Activated CD8-positive, alpha-beta memory T cell treated with anti-CD3 and anti-CD28 coated beads, Interleukin-2, amount 50 U/mL, for 24 hours (primary cell): ENCODE data around the gene GUK1.
"Not testable (repeated sequence)": the region's sequence is repeated elsewhere in the genome, so short reads cannot be mapped to it uniquely, and the experiment has no call there.

Experiments used
- DNase-seq: peaks from one replicate; pipeline ENCODE4 v3.0.0-alpha.2; 2020; ENCODE audit errors: extremely low read depth

Gene GUK1

DNA sequence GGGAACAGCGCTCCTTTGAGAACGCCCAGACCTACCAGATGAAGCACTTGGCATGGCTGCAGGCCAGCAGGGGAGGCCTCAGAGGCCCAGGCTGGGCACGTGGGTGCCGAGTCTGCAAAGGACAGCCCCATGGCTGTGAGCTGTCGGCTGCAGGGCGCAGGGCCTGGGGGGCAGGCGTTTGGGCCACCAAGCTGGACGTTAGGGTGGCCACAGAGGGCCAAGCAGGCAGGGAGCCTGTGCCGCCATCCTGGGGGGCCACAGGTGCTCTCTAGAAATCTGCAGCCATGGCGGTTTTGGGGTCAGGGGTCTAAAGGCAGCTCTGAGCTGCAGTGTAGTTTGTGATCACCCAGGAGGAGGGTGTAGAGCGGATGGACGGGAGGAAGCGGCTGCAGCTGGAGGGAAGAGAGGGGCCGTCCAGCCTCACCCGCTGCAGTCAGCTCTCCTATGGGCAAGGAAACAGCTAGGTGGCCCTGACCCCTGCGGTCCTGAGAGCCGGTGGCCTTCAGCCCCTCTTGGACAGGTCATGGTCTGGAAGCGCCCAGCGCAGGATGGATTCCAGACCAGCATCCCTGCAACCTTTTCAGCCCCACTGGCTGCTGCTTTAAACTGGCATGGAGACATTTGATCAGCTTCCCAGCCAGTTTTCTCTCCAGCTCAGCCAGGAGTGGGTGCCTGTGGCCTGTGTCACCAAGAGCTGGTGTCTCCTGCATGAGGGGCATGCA, 36.5 kb downstream of the GUK1 start:
- no peak for DNase-seq

DNA sequence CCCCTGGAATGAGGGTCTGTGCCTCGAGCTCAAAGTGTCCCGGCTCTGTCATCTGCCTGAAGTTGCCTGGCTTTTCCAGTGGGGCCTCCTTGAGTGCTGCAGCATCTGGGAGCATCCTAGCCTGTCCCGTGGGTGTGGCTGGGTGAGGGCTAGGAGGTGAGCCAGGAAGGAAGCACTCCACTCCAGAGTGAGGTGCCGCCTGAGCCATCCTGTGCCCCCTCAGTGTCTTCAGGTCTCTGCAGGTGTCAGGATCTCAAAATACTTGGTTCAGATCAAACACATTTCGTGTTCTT, 37.0 kb downstream of the GUK1 start:
- no peak for DNase-seq

DNA sequence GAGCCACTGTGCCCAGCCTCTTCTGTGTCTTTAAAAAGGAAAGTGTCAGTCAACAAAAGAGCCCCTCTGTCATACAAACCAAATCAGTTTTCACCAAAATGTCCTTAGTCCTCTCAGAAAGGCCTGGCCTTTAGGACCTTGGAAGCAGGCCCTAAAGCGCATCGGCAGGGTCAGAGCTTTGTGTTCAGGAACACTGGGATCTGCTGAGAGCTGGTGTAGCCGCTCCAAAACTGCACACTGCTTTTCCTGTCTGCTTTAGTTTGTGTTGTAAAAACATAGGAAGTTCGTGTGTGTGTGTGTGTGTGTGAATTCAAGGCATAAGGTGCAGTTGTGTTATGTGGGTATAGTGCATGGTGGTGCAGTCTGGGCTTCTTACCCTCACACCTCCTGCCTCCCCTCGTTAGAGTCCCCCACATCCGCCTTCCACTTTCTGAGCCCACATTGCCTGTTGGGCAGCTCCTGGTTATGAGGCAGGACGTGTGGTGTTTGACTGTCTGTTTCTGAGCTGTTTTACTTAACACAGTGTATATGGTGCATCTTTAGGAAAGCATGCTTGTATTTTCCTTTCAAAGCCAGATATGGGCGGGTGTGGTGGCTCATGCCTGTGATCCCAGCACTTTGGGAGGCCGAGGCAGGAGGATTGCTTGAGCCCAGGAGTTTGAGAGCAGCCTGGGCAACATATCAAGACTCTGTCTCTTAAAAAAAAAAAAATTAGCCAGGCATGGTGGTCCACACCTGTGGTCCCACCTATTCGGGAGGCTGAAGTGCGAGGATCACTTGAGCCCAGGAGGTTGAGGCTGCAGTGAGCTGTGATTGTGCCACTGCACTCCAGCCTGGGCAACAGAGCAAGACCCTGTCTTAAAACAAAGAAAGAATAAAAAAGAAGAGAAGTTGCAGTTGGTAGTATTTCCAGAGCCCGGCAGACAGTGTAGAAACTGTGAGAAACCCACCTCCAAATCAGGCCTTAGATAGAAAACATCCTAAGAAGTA, 37.9 kb downstream of the GUK1 start:
- DNase-seq: no peak

DNA sequence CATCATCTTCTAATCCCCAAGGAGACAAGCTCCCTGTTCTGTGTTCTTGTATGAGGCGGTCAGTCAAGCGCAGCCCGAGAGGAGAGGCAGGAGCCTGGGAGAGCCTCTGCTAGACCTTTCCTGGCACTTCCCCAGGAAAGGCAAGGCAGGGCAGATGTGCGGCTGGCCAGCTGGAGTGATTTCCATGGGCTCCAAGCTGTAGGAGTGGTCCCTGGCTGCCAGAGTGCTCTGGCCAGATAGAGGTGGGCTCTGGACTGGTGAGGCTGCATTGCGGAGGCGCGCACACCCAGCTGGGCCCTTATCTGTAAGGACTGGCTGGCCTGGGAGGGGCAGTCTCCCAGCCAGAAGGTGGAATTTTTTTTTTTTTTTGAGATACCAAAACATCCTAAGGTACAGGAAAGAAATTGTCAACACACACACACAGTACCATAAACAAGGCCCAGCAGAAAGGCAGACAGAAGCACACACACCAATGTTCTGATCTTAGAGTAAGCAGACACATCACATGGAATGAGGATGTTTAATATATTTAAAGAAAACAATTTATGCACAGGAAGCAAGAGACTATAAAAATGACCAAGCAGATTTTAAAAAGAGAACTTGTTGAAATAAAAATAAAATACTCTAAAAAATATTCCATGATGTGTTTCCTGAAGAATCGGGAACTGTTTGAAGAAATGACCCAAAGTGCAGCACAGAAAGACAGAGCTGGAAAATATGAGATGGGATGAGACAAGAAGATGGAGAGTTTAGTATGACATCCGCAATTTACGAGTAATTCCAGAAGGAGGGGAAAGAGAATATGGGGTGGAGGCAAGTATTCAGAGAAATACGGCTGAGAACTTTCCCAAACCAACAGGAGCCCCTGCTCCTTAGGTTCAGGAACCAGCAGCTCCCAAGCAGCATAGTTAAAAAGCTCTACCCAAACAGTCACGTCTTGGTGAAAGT, 38.9 kb downstream of the GUK1 start:
- no peak for DNase-seq

DNA sequence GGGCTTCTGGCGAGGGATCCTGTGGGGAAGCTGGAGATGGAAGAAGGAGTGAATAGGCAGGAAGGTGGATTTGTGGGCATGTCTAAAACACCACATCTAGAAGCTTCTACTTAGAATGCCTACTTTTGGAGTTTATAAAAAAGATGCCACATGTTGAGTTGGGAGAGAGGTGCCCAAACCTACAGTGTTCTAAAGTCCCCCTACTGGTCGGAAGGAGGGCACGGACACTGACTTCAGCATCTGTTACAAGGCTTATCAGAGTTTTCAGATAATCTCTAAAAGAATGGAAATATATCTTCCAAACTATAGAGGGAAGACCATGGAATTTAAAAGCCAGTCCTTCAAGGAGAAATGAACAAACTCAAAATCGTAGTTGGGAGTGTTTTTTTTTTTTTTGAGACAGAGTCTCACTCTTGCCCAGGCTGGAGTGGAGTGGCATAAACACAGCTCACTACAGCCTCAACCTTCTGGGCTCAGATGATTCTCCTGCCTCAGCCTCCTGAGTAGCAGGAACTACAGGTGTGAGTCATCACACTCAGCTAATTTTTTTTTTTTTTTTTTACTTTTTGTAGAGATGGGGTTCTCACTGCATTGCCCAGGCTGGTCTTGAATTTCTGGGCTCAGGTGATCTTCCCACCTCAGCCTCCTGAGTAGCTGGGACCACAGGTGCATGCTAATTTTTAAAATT, 40.3 kb downstream of the GUK1 start:
- no peak for DNase-seq

DNA sequence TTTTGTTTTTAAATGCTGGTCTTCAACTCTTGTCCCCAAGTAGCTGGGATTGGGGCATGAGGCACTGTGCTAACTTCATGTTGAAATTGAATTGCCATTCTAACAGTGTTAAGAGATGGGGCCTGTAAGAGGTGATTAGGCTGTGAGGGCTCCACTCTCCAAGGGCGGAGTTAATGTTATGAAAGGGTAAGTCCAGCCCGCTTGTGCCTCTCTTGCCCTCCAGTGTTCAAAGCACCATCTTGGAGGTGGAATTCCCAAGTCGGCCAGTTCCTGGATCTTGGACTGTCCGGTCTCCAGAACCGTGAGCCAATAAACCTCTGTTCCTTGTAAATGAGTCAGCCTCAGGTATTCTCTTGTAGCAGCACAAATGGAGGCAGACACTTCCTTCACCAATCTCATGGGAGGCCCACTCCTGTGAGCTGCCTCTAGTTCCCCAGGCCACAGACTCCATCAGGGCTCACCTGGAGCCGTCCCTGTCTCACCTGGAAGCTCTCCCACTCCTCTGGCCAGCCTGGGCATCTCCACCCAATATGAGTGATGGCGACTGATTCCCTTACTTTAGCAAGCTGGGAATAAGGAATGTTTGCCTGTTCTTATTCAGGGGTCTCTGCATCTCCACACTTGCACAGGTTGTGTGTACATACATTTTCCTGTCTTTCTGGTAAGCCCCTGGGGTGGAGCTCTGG, 41.0 kb downstream of the GUK1 start:
- DNase-seq: no peak

DNA sequence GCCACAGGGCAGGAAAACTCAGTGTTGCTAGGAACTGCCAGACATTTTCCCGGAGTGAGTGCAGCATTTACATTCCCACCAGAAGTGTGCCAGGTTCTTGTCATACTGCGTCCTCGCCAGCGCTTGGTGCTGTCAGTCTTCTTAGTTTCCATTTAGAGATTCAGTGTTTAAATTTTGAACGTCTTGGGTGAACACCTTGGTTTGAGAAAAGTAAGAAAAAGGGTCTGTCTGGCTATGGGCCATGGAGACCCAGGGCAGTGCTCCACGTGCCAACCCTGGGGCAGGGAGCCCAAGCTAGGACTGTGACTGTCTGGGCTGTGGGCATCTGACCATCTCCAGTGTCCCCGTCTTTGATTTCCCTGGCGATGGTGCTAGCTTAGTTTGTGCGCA, 41.6 kb downstream of the GUK1 start:
- DNase-seq: no peak

DNA sequence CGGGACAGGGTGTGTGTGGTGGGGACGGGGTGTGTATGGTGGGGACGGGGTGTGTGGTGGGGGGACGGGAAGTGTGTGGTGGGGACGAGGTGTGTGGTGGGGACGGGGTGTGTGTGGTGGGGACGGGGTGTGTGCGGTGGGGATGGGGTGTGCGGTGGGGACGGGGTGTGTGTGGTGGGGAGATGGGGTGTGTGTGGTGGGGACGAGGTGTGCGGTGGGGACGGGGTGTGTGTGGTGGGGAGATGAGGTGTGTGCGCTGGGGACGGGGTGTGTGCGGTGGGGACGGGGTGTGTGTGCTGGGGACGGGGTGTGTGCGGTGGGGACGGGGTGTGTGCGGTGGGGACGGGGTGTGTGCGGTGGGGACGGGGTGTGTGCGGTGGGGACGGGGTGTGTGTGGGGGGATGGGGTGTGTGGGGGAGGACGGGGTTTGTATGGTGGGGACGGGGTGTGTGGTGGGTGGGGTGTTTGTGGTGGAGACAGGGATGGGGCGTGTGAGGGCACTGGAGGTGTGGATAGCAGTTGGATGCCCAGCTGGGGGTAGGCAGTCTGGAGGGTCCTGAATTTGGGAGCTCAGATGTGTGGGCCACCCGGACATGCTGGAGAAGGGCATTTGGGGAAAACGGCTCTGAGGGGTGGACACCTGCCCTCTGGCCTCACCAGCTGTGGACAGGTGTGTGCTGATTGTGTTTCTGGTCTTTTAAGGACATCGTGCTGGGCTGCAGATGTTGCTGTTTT, 42.4 kb downstream of the GUK1 start:
- no peak for DNase-seq

DNA sequence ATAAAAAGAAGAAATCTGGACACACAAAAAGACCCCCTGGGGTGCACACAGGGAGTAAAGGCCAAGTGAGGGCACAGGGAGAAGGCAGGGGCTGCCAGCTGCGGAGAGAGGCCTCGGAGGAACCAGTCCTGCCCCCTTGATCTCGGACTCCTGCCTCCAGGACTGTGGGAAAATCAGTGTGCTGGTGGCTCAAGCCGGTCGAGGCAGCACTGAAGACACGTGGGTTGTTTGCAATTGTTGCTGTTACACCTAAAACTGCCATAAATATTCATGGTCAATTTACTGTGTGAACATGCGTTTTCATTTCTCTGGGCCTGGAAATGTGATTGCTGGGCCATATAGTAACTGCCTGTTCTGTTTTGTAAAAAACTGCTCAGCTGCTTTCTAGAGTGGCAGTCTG, 44.1 kb downstream of the GUK1 start:
- no peak for DNase-seq

DNA sequence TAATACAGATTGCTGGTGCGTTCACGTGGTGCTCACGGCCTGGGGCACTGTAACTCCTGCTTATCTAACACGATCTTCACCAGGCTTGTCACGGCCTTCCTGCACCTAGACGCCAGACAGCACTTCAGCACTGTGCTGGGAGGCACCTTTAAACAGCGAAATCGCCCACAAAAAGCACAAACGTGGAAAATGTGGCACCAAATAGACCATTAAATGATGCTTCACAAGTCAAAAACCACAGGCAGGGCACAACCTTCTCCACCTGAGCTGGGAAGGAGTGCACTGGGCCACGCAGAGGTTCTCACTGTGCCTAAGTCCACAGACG, 45.5 kb downstream of the GUK1 start:
- no peak for DNase-seq

DNA sequence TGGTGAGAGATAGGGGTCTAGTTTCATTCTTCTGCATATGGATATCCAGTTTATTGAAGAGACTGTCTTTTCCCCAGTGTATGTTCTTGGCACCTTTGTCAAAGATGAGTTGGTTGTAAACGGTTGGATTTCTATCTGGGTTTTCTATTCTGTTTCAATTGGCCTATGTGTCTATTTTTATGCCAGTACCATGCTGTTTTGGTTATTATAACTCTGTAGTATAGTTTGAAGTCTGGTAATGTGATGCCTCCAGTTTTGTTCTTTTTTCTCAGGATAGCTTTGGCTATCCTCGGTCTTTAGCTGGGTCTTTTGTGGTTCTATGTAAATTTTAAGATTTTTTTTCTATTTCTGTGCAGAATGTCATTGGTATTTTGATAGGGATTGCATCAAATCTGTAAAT, 48.2 kb downstream of the GUK1 start:
- DNase-seq: not testable (repeated sequence)

DNA sequence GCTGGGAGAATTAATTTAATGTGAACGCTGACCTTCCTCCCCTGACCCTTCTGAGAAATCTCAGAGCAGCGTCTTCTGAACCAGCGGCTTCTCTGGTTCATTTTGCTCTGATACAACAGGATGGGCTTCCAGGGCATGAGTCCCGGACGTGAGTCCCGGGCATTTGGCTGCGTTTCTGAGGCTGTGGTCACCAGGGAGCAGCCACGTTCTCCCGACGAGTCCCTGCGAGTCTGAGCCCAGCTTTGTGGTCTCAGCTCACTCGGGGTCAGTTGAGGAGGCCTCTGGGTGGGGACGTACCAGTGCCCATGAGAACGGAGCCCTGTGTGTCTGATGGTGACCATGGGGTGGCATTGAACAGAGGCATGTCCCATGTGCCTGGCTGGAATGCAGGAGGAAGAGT, 50.1 kb downstream of the GUK1 start:
- DNase-seq: no peak

DNA sequence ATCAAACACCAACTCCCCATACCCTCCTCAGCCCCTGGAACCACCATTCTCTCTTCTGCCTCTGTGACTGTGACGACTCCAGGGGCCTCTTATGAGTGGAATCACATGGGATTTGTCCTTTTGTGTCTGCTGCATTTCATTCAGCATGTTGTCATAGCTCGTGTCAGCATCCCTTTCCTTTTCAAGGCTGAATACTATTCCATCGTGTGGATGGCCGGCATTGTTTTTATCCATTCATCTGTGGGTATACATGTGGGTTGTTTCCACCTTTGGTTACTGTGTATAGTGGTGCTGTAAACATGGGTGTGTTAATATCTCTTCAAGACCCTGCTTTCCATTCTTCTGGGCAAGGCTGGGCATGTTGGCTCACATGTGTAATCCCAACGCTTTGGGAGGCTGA, 50.7 kb downstream of the GUK1 start:
- no peak for DNase-seq

DNA sequence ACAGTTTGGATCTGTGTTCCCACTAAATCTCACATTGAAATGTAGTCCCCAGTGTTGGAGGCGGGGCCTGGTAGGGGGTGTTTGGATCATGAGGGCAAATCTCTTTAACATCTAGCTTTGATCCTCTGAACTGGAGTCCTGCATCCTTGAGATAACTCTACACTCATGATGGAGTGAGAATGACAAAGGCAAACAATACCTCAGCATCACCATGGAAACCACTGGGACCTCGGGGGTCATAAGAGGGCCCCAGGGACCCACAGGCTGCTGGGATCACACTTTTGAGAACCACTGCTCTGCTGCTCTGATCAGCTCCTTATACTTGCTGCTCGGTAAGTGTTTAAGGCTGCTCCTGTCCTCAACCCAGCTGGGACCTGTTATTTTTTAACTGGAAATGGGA, 54.4 kb downstream of the GUK1 start:
- no peak for DNase-seq

DNA sequence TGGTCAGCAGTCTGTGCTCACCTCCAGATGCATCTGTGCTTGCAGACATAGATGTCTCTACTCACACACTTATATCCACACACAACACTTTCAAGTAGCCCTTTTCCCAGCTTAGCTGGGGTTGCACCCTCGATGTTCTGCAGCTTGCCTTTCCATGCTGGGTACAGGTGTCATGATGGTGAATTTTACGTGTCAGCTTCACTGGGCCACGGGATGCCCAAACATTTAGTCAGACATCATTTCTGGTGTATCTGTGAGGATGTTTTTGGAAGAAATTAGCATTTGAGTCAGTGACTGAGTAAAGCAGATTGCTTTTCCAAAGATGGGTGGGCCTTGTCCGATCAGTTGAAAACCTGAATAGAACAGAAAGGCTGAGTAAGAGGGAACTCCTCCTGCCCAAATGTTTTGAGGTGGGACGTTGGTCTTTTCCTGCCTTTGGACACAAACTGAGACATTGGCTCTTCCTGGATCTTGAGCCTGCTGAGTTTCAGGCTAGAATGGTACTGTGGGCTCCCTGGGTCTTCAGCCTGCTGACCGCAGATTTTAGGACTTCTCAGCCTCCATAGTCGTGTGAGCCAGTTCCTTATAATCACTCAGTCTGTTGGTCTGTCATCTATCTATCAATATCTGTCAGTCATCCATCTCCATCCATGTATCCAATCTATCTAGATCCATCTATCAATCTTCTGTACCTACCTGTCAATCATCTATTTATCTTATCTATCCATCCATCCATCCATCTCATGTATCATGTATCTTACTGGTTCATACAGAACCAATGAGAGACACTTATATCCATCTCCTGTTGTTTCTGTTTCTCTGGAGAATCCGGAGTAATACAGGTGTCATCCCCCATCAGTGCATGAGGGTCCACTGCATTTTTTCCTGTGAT, 55.1 kb downstream of the GUK1 start:
- DNase-seq: no peak

DNA sequence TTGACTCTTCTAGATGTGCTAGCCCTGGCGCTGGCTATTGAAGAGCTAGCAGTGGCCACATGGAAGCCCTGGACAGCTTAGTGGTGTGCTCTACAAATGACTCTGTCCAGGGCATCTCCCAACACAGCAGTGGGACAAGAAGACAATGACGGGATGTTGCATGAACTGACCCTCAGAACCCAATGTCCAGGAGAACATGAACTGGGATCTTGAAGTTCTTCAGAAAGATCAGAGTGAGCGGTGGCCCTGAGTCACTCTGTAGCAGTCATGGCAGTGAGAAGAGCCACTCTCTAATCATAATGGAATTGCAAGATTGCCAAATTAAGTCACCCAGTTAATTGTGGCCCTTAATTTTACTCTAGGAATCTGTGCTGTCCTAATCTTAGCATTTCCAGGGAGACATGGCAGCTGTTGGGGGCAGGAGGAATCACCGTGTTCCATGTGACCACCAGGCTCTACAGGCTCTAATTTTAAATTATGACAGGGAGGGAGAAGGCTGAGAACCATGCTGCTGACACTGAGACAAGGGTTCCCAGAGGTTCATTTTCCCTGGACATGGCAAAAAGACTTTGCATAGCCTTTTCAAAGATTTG, 57.6 kb downstream of the GUK1 start:
- no peak for DNase-seq
